GM19324 (cell line): ENCODE data around the gene ARHGEF17.

Experiments
- ATAC-seq: cut with Tn5 transposase; IDR thresholded peaks from one replicate; pipeline ENCODE4 v1.9.1; 2021; ENCODE audit warnings: mild to moderate bottlenecking, moderate library complexity; ENCODE audit not compliant: unreplicated experiment, low FRiP score

Gene ARHGEF17

GRCh38 chr11:73291196-73291595 lies 16.9 kb upstream of the ARHGEF17 start:
- ATAC-seq: no peak

GRCh38 chr11:73291781-73292524 lies 16.1 kb upstream of the ARHGEF17 start:
- ATAC-seq: no peak

- ATAC-seq: no peak
These were observed 15.6 kb upstream of the ARHGEF17 start for GRCh38 chr11:73292525-73292894.

- ATAC-seq: no peak
These were observed 14.6 kb upstream of the ARHGEF17 start for GRCh38 chr11:73293356-73293936.

- ATAC-seq: no peak
These were observed 13.5 kb upstream of the ARHGEF17 start for GRCh38 chr11:73294604-73295003.

- ATAC-seq: no peak
These were observed 12.7 kb upstream of the ARHGEF17 start for GRCh38 chr11:73295241-73295995.

DNA sequence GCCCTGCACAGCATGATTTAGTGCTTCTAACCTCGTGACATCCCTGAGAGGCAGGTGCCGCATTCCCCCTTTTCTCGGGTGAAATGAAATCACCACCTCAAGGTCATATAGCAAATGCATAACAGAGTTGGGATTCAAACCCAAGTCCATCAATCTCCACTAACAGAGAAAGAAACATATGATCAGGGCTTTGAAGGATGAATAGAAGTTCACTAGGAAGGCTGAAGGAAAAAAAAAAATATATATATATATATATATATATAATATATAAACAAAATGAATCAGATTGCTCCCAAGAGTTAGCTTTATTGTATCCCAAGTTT lies 12.1 kb upstream of the ARHGEF17 start:
- no peak for ATAC-seq

DNA sequence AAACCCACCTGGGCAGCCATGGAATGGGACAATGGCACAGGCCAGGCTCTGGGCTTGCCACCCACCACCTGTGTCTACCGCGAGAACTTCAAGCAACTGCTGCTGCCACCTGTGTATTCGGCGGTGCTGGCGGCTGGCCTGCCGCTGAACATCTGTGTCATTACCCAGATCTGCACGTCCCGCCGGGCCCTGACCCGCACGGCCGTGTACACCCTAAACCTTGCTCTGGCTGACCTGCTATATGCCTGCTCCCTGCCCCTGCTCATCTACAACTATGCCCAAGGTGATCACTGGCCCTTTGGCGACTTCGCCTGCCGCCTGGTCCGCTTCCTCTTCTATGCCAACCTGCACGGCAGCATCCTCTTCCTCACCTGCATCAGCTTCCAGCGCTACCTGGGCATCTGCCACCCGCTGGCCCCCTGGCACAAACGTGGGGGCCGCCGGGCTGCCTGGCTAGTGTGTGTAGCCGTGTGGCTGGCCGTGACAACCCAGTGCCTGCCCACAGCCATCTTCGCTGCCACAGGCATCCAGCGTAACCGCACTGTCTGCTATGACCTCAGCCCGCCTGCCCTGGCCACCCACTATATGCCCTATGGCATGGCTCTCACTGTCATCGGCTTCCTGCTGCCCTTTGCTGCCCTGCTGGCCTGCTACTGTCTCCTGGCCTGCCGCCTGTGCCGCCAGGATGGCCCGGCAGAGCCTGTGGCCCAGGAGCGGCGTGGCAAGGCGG lies 11.4 kb upstream of the ARHGEF17 start:
- no peak for ATAC-seq

DNA sequence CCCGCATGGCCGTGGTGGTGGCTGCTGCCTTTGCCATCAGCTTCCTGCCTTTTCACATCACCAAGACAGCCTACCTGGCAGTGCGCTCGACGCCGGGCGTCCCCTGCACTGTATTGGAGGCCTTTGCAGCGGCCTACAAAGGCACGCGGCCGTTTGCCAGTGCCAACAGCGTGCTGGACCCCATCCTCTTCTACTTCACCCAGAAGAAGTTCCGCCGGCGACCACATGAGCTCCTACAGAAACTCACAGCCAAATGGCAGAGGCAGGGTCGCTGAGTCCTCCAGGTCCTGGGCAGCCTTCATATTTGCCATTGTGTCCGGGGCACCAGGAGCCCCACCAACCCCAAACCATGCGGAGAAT lies 10.9 kb upstream of the ARHGEF17 start:
- no peak for ATAC-seq

DNA sequence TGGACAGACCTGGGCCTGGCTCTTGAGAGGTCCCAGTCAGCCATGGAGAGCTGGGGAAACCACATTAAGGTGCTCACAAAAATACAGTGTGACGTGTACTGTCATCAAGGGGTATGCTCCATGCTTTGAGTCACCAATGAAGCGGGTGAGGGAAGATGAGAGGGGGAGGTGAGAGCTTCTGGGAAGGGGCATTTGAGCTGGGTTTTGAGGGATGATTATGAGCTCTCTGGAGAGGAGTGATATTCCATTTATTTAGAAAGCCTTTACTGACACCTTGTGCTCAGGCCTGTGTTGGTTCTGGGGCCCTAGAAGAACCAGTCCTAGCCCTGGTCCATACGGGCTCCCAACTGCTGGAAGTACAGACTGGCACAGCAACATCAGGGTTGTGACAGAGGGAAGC lies 10.4 kb upstream of the ARHGEF17 start:
- ATAC-seq: no peak

DNA sequence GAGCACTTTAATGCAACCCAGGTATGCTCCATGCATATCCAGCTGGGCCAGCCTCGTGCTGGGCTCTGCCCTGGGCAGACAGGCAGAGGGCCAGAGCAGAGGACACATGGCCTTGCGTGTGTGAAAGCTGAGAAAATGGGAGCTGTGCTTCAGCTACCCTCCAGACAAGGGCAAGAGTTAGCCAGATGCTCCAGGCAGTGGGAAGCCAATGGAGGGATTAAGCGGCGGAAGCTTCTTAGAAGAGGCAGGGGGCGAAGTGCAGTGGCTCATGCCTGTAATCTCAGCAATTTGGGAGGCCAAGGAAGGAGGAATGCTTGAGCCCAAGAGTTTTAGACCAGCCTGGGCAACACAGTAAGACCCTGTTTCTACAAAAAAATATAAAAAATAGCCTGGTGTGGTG lies 9.8 kb upstream of the ARHGEF17 start:
- ATAC-seq: no peak

DNA sequence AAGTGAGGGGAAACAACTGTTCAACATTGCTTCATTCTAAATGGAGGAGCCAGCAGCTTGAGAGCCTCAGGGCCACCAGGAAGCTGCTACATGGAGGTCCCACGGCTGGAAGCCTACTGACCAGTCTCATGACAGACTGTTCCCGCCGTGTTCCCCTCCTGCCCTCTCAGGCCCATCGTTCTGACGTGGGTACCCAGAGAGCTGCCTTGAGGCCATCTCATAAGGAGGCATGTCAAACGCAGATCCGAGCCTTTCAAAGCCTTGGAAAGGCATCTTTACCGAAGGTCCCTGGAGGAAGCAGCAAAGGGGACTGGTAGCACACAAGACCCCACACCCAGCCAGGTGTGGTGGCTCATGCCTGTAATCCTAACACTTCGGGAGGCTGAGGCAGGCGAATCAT lies 8.3 kb upstream of the ARHGEF17 start:
- ATAC-seq: no peak

DNA sequence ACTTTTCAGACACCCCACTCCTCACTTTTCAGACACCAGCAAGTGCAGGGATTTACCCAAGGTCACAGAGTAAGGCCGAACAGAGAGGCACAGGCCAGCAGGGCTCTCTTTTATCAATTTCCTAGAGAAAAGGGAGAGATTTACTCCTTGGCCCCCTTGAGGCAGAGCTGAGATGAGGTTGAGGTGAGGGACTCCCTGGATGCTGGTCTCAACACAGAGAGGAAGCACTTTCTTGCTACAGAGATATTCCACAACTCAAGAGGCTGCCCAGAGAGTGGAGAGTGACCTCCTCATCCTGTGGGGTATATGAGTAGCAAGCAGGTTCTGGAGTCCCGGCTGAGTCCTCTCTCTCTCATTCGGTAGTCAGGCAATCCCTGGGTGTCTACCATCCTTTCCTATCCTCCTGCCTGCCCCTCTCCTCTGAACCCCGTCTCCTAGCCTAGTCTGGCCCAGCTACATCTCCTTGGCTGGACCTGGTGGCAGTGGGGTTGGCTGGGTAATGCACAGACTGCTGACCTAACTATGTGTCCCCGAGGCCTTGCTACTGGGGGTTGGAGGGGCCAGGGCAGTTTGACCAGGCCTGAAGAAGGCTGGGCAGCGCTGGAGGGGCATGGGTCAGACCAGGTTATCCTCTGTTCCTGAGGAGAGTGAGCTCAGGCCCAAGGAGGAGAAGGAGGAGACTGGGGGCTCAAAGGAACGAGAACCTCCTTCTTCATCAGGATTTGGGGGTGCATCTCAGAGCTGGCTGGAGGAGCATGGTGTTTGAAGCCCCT lies 1.8 kb upstream of the ARHGEF17 start:
- no peak for ATAC-seq

GRCh38 chr11:73306977-73307322 lies 1.1 kb upstream of the ARHGEF17 start:
- ATAC-seq: no peak

- ATAC-seq: peak; percentile 42
These were observed 613 bp upstream of the ARHGEF17 start for GRCh38 chr11:73307323-73308002.

DNA sequence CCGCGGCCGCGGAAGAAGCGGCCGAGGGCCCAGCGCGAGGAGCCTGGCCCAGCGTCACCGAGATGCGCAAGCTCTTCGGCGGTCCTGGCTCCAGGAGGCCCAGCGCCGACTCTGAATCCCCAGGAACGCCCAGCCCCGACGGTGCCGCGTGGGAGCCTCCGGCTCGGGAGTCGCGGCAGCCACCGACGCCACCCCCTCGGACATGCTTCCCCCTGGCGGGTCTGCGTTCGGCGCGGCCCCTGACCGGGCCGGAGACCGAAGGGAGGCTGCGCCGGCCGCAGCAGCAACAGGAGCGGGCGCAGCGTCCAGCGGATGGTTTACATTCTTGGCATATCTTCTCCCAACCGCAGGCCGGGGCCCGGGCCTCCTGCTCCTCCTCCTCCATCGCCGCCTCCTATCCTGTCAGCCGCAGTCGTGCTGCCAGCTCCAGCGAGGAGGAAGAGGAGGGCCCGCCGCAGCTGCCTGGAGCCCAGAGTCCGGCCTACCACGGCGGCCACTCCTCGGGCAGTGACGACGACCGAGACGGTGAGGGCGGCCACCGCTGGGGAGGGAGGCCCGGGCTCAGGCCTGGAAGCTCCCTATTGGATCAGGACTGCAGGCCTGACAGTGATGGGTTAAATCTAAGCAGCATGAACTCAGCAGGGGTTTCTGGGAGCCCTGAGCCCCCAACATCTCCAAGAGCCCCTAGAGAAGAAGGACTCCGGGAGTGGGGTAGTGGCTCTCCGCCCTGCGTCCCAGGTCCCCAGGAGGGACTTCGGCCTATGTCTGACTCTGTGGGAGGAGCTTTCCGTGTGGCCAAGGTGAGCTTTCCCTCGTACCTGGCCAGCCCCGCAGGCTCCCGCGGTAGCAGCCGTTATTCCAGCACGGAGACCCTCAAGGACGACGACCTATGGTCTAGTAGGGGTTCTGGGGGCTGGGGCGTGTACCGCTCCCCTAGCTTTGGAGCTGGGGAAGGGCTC lies 1.2 kb downstream of the ARHGEF17 start:
- ATAC-seq: no peak

DNA sequence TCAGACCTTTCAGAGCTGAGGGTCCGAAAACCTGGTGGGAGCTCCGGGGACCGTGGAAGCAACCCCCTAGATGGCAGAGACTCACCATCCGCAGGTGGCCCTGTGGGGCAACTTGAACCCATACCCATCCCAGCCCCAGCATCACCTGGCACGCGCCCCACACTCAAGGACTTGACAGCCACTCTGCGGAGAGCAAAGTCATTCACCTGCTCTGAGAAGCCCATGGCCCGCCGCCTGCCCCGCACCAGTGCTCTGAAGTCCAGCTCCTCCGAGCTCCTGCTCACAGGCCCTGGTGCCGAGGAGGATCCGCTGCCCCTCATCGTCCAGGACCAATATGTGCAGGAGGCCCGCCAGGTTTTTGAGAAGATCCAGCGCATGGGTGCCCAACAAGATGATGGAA lies 2.0 kb downstream of the ARHGEF17 start:
- no peak for ATAC-seq

DNA sequence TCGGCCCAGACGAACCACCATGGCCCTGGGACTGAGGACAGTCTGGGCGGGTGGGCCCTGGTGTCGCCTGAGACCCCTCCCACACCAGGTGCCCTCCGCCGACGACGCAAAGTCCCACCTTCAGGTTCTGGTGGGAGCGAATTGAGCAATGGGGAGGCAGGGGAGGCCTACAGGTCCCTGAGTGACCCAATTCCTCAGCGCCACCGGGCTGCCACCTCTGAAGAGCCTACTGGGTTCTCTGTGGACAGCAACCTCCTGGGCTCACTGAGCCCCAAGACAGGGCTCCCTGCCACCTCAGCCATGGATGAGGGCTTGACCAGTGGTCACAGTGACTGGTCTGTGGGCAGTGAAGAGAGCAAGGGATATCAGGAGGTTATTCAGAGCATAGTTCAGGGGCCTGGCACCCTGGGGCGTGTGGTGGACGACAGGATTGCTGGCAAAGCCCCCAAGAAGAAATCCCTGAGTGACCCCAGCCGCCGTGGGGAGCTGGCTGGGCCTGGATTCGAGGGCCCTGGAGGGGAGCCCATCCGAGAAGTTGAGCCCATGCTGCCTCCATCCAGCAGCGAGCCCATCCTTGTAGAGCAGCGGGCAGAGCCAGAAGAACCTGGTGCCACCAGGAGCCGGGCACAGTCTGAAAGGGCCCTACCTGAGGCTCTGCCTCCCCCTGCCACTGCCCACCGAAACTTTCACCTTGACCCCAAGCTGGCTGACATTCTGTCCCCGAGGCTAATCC lies 2.8 kb downstream of the ARHGEF17 start:
- no peak for ATAC-seq
